ENCODE measurements around the gene SALL2.
"Not testable (repeated sequence)": the region's sequence is repeated elsewhere in the genome, so short reads cannot be mapped to it uniquely, and the experiment has no call there.

SALL2 gene

GRCh38 chr14:21525962-21526671 is at the start of gene SALL2:
TSS of gene SALL2 (minus strand) at chr14:21526346. CDS start at chr14:21526127, 219 bp downstream.
- DNase-seq: peak; percentile 97

DNA sequence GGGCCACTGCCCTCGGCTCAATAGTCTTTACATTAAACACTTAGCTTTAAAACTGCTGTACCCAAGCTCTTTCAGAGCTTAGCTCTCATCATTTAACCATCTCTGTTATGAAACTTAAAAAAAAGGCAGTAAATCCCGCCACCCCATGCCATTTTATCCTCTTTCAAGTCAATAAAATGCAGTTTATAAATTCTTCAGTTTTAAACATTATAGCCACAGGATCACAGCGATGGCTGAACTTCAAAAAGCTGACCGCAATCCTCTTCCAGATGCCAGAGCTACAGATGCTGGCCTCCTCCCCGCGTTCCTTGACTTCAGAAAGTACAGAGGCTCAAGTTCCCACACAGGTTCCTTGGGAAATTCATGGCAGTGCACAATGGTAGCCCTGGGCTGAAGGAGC is 49.5 kb upstream of the SALL2 start:
- DNase-seq: no peak

GRCh38 chr14:21572604-21573003 is 46.5 kb upstream of the SALL2 start:
- DNase-seq: no peak

DNA sequence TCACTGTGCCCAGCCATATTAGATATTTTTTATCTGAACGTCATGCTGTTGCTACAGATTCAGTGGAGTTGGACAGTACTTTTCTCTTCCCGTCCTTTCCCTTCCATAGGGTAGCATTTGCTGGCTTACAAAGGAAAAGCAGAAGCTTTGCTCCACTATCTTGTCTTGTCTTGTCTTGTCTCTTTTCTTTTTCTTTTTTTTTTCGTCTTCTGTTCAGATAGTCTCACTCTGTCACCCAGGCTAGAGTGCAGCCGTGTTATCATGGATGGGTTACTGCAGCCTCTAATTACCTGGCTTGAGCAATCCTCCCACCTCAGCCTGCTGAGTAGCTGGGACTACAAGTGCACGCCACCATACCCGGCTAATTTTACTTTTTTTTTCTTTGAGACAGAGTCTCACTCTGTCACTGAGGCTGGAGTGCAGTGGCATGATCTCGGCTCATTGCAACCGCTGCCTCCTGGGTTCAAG is 32.6 kb upstream of the SALL2 start:
- no peak for DNase-seq

- peak; percentile 62 for DNase-seq
Measured at GRCh38 chr14:21557084-21557901, 31.1 kb upstream of the SALL2 start.

DNA sequence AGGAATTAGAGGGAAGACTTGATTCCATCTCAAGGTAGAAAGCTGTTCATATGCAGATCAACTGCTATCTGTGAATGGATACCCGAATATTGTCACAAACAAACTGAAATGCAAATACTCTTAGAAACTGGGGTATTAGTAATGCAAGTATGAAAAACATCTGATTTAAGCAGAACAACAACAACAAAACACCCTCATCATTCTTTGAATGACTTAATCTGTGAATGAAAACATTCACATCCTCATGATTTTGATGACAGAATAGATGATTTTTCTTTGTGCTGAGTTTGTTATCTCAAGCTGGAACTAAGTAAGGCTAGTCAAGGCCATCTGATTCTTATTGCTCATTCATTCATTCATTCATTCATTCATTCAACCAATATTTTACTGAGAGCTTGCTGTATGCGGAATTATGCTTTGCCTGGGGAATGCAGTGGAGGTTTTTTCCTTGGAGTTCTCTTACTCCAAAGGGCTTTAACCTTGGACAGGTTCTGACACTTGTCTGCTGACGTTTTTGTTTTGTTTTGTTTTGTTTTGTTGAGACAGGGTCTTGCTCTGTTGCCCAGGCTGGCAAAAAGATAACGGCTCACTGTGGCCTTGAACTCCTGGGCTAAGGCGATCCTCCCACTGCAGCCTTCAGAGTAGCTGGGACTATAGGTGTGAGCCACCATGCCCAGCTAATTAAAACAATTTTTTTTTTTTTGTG is 30.4 kb upstream of the SALL2 start:
- DNase-seq: no peak

- DNase-seq: no peak
Measured at GRCh38 chr14:21553266-21553665, 27.1 kb upstream of the SALL2 start.

- not testable (repeated sequence) for DNase-seq
Measured at GRCh38 chr14:21544588-21544987, 18.4 kb upstream of the SALL2 start.

GRCh38 chr14:21543963-21544362 is 17.8 kb upstream of the SALL2 start:
- peak; percentile 34 for DNase-seq

GRCh38 chr14:21543521-21543960 is 17.4 kb upstream of the SALL2 start:
- no peak for DNase-seq

DNA sequence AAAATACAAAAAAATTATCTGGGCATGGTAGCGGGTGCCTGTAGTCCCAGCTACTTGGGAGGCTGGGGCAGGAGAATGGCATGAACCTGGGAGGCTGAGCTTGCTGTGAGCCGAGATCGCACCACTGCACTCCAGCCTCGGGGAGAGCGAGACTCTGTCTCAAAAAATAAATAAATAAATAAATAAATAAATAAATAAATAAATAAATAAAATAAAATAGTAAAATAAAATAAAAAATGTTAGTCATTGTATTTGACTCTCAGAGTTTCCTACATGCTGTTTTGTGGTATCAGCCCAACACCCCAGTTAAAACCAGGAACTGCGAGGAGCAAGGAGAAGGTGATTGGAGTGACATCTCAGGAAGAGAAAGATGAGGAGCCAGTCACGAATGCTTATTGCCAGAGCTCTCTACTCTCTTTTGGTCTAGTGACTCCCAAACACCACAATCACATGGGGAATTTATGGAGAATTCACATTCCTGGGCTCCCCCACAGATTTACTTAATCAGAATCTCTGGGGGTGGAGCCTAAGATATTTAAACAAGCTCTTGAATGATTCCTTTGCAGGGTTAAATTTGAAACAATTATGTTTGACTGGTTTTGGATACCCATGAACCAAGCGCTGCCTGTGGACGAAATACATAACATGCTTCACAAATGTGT is 15.4 kb upstream of the SALL2 start:
- no peak for DNase-seq

GRCh38 chr14:21539189-21539940 is 13.2 kb upstream of the SALL2 start:
- DNase-seq: no peak

DNA sequence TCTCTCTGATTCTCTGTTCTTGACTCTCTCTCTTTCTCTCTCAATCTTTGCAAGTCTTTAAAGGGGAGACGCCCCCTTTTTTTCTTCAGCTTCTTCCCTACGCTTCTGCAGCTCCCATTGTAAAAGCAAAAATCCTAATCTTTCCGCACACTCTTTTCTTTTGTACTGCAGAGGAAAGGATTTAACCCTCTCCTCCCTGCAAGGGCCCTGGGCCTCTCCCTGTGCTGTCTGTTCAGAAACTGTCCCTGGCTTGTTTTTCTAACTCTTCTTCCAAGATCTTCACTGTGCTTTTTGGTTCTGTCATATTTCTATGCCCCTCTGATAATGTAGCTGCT is 10.9 kb upstream of the SALL2 start:
- no peak for DNase-seq

DNA sequence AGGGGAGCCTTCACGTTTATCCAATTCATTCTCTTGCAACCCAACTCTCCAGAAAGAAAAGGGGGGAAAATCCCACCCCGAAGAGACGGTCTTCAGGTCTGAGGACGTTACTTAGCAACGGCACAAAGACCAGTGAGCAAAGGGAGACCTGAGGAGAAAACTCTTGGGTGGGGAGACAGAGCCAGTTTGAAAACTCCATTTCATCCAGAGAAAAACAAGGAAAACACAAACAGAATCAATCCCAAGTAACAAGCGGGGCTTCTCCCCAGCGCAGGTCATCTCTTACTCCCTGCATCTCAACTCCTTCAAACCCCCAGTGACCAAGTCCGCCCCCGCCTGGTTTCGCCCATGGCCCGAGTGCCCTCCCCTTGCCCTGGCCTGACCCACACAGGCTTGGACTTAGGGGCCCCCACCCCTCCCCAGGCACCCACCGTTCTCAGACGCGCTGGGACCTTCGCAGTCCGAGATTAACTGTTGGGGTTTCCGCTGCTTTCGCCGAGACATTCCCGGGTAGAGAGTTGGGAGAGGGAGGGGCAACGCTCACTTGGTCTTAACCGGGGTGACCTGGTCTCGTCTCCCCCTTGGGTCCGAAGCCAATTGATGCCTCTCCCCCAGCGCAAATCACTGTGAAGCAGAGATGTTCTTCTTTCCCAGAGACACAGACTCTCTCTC is 10.4 kb upstream of the SALL2 start:
- DNase-seq: no peak

- no peak for DNase-seq
Measured at GRCh38 chr14:21535545-21536417, 9.6 kb upstream of the SALL2 start.

- DNase-seq: no peak
Measured at GRCh38 chr14:21534576-21534975, 8.4 kb upstream of the SALL2 start.

GRCh38 chr14:21533294-21533693 is 7.1 kb upstream of the SALL2 start:
- no peak for DNase-seq

DNA sequence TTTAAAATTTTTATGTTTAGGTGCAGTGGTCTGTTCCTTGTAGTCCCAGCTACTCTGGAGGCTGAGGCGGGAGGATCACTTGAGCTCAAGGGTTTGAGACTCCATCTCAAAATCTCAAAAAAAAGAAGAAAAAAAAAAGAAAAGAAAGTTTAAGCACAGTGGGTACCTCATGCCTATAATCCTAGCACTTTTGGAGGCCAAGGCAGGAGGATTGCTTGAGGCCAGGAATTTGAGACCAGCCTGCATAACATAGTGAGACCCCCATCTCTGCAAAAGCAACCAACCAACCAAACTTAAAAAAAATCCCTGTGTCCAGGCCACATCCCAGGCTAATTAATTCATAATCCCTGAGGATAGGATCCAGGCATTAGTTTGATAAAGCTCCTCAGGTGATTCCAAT is 3.4 kb upstream of the SALL2 start:
- DNase-seq: no peak

- DNase-seq: peak; percentile 26
Measured at GRCh38 chr14:21528381-21529348, 2.5 kb upstream of the SALL2 start.

DNA sequence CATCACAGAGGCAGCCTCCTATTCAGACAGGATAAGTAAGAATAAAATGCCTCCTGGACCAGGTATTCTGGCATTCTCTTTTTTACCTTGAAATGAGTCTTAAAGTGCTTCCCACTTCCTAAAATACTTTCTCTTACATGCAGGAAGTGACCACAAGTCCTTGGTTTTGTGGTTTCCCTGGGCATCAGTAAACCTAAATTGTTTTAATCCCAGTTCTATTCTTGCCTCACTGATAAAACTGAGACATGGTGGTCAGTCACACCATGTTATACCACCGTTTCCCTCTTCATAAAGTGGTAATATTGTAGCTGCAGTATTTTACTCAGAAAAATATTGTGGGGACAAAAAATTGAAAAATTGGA is 1.2 kb upstream of the SALL2 start:
- no peak for DNase-seq

All from NCI-H187 treated with DMSO at 0.1 percent for 48 hours (cell line).